ENCODE measurements around the gene GJB5. TPM values are rescaled to one million over a fixed set of nuclear protein-coding genes. Genes with fewer than 3 reads are reported as not detected.
"Not testable (repeated sequence)": the region's sequence is repeated elsewhere in the genome, so short reads cannot be mapped to it uniquely, and the experiment has no call there.

Gene GJB5
- total RNA-seq, 2 donors from 2014 or later = 0.42 TPM; not detected in 1

DNA sequence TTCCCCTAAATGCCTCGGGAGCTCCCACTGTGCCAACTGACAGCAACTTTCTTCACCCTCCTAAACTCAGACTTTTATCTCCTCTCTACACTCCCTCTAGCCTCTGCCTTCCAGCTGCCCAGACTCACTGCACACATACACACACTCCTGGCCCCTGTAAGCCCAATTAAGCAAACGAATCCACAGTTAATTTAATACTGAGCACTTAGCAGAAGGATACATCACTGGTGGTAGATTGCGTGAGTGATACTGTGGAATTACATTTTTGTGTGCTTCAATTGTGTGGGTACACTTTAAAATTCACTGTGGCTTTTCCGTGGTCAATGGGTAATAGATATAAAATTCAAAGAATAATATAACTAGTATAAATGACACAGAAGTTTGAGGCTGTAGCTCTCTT, 33.6 kb upstream of the GJB5 start:
- DNase-seq = no peak
- Histone ChIP-seq H3K27me3 (no peaks in the 10 kb centered on the region), H3K4me3 (no peak overlapping the region), H3K9ac (ENCODE audit: low read depth in 2 of 2, low read length in 2 of 2) (no peak overlapping the region), H3K4me1 (no peaks in the 10 kb centered on the region), H3K36me3 (no peaks in the 10 kb centered on the region), H3K9me3 (no peaks in the 10 kb centered on the region), H3K27ac (no peak overlapping the region)
- intact Hi-C loops (cut with DNase I) = no loop called here
- TF ChIP-seq, protein P1, sequence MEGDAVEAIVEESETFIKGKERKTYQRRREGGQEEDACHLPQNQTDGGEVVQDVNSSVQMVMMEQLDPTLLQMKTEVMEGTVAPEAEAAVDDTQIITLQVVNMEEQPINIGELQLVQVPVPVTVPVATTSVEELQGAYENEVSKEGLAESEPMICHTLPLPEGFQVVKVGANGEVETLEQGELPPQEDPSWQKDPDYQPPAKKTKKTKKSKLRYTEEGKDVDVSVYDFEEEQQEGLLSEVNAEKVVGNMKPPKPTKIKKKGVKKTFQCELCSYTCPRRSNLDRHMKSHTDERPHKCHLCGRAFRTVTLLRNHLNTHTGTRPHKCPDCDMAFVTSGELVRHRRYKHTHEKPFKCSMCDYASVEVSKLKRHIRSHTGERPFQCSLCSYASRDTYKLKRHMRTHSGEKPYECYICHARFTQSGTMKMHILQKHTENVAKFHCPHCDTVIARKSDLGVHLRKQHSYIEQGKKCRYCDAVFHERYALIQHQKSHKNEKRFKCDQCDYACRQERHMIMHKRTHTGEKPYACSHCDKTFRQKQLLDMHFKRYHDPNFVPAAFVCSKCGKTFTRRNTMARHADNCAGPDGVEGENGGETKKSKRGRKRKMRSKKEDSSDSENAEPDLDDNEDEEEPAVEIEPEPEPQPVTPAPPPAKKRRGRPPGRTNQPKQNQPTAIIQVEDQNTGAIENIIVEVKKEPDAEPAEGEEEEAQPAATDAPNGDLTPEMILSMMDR (IDR thresholded peaks at IDR 0.05) = no peak

DNA sequence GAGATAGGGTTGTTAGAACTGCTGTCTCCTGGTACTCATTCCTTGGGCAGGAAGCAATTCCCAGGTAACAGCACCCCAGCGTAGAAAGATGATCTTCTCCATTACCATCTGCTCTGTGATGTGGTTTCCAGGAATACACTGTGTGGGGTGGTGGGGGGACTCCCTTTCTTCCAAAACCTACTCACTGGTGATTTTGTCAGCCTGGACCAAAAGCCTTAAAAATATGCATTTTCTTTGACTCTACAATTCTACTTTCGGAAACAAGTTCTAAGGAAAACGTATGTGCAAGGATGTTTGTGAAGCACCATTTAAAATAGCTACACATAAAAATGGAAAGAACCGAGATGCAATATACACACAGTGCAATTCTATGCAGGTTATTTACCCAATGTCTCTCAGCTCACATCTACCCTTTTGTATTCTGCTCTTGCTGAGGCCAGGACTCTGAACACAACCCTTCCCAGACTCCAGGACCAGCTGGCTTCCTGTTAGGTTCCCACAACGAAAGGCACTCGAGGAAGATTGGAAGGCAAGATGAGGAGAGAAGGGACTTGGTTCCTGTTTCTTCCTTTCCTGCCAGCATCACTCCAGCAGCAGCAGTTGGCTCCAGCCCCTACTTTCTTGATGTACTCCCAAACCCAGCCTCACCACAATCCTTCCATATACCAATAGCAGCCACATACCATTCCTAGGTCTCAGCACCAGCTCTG, 33.0 kb upstream of the GJB5 start:
- intact Hi-C loops (cut with DNase I) = no loop called here

DNA sequence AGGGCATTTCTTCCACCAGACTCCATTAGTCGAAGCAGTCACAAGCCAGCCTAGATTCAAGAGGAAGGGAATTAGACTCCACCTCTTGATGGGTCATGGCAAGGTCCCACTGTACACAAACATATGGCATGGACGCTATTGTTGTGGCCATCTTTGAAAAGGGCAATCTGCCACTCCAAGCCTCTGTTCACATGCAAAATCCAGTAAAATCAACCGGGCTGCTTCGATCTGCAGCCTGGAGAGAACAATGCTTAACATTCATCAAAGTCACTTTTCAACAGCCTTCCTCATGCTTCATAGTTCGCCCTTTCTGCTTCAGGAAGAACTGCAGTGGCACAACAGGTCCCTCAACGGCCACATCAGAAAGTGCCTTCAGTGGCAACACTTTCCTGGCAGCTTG, 28.0 kb upstream of the GJB5 start:
- no peaks in the 10 kb centered on the region for H3K27me3 ChIP-seq
- TF ChIP-seq, protein P1 (IDR thresholded peaks at IDR 0.05) = no peak

More for the DNA sequence above, 33.0 kb upstream of the GJB5 start:
- DNase-seq = no peak
- Histone ChIP-seq H3K4me3 (no peak overlapping the region), H3K27ac (no peak overlapping the region), H3K4me1 (no peaks in the 10 kb centered on the region), H3K36me3 (no peaks in the 10 kb centered on the region), H3K27me3 (no peaks in the 10 kb centered on the region), H3K9ac (ENCODE audit: low read depth in 2 of 2, low read length in 2 of 2) (no peak overlapping the region), H3K9me3 (no peaks in the 10 kb centered on the region)
- TF ChIP-seq, protein P1 (IDR thresholded peaks at IDR 0.05) = no peak

DNA sequence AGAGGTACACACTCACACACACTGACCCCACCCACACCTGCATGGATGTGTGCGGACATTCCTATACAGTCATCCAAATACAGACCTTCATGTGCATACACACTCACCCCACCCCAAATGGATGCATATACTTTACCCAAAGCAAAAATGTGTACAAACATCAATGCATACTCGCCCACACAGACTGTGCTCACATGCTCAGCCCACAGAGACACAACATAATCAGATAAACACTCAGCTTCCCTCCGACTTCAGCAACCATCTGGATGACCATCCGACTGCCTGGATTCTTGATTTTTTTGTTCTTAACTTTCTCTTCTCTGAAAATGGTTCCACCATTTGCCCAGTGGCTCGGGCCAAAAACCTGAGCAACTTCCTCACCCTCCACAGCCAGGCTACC, 24.4 kb upstream of the GJB5 start:
- no peak overlapping the region for H3K9ac ChIP-seq (ENCODE audit: low read depth in 2 of 2, low read length in 2 of 2)
- TF ChIP-seq, protein P1 (IDR thresholded peaks at IDR 0.05) = no peak
- no peak overlapping the region for H3K27ac ChIP-seq
- no peaks in the 10 kb centered on the region for H3K9me3 ChIP-seq
- no peaks in the 10 kb centered on the region for H3K36me3 ChIP-seq
- no peaks in the 10 kb centered on the region for H3K27me3 ChIP-seq
- DNase-seq = no peak
- H3K4me1 ChIP-seq = no peaks in the 10 kb centered on the region
- H3K4me3 ChIP-seq = no peak overlapping the region
- intact Hi-C loops (cut with DNase I) = no loop called here

More for the DNA sequence above, 28.0 kb upstream of the GJB5 start:
- Histone ChIP-seq H3K27ac (no peak overlapping the region), H3K4me1 (no peaks in the 10 kb centered on the region), H3K36me3 (no peaks in the 10 kb centered on the region), H3K9me3 (no peaks in the 10 kb centered on the region), H3K9ac (ENCODE audit: low read depth in 2 of 2, low read length in 2 of 2) (no peak overlapping the region), H3K4me3 (no peak overlapping the region)
- intact Hi-C loops (cut with DNase I) = no loop called here
- no peak for DNase-seq

DNA sequence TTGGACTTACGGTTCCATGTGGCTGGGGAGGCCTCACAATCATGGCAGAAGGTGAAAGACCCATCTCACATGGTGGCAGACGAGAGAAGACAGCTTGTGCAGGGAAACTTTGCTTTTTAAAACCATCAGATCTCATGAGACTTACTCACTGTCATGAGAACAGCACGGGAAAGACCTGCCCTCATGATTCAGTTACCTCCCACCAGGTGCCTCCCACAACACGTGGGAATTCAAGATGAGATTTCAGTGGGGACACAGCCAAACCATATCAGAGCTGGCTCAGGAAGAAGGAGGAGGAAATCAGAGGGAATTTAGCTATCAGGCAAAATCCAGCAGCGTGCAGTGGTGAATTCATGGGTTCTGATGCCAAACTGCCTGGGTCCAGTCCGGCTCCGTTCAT, 22.0 kb upstream of the GJB5 start:
- intact Hi-C loops (cut with DNase I); DNase-seq; H3K27me3 ChIP-seq; H3K4me3 ChIP-seq; H3K27ac ChIP-seq; H3K9me3 ChIP-seq; H3K4me1 ChIP-seq; H3K36me3 ChIP-seq; H3K9ac ChIP-seq (ENCODE audit: low read depth in 2 of 2, low read length in 2 of 2): not testable (repeated sequence)

DNA sequence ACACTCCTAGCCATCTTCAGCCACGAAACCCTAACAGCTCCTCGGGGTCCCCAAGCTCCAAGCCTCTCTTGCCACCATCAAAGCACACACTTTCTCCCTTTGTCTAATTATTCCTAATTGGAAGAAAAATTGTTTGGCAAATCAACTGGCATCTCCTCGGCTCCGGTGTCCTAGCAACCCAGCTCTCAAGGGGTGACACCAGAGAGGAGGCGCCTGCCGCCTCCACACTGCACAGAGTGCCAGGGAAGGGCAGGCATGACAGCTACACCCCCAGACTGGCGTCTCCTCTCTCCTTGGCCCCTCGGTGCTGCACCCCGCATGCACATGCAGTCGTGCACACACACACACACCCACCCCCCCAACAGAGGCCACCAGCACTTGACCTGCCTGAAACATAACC, 18.2 kb upstream of the GJB5 start:
- DNase-seq = no peak
- intact Hi-C loops (cut with DNase I) = no loop called here

DNA sequence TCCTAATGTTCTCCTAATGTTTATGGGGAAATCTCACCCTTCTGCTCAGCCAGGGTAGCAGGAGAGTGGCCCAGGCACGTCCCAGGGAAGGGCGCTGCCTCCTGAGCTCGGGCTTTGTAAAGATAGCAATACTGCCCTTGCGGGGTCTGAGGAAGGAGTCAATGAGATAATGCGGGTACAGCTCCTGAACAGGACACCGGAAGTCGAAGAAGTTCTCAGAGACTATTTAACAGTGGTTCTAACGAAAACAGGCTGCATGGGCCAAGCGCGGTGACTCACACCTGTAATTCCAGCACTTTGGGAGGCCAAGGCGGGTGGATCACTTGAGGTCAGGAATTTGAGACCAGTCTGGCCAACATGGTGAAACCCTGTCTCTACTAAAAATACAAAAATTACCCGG, 17.6 kb upstream of the GJB5 start:
- H3K4me1 ChIP-seq; H3K9ac ChIP-seq (ENCODE audit: low read depth in 2 of 2, low read length in 2 of 2); intact Hi-C loops (cut with DNase I); H3K27ac ChIP-seq; H3K27me3 ChIP-seq; DNase-seq; H3K4me3 ChIP-seq; H3K9me3 ChIP-seq; H3K36me3 ChIP-seq: not testable (repeated sequence)

More for the DNA sequence above, 18.2 kb upstream of the GJB5 start:
- Histone ChIP-seq H3K4me1 (no peaks in the 10 kb centered on the region), H3K27ac (no peak overlapping the region), H3K27me3 (no peaks in the 10 kb centered on the region), H3K9ac (ENCODE audit: low read depth in 2 of 2, low read length in 2 of 2) (no peak overlapping the region), H3K36me3 (no peaks in the 10 kb centered on the region), H3K9me3 (no peaks in the 10 kb centered on the region), H3K4me3 (no peak overlapping the region)
- TF ChIP-seq, protein P1 (IDR thresholded peaks at IDR 0.05) = no peak
